ENCODE measurements around the gene SEPTIN2.
"Not testable (repeated sequence)": the region's sequence is repeated elsewhere in the genome, so short reads cannot be mapped to it uniquely, and the experiment has no call there.

Gene SEPTIN2

DNA sequence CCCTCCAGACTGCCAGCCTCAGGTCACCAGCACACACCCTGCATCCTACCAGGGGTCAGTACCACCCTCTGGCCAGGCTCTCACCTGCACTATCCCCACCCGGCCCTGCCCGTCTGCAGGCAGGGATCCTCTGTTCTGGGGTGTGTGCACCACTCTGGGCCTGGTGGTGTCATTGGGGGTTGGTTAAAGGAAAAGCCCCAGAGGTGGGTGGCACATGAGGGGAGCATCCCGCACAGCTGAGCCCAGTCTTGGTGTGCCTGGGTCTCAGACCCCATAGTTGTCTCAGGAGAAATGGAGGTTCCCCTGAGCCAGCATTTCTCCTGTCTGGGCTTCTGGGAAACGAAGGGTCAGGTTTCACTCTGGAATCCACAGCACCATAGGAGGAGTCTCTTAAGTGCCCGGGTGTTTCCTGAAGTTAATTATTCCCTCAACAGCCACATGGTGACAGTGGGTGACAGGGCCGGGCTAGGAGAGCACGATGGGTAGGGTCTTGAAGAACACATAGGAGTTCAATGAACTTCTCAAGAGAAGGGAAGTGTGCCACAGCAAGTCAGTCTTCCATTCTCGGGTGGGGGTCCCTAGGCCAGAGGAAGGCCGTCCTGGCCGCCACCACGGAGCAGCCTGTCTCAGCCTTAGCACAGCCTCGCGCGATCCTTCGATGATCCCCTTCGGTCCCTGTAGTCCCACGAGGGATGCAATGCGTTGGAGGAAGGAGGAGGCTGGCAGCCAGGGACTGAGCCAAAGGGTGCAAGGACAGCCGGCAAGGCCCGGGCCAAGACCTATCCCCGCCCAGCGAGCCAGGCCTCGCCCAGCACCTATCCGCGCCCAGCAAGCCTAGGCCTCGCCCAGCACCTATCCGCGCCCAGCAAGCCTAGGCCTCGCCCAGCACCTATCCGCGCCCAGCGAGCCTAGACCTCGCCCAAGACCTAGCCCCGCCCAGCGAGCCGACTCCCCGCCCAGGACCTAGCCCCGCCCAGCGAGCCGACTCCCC is 39.2 kb downstream of the SEPTIN2 start:
- DNase-seq, result peak; percentile 80

DNA sequence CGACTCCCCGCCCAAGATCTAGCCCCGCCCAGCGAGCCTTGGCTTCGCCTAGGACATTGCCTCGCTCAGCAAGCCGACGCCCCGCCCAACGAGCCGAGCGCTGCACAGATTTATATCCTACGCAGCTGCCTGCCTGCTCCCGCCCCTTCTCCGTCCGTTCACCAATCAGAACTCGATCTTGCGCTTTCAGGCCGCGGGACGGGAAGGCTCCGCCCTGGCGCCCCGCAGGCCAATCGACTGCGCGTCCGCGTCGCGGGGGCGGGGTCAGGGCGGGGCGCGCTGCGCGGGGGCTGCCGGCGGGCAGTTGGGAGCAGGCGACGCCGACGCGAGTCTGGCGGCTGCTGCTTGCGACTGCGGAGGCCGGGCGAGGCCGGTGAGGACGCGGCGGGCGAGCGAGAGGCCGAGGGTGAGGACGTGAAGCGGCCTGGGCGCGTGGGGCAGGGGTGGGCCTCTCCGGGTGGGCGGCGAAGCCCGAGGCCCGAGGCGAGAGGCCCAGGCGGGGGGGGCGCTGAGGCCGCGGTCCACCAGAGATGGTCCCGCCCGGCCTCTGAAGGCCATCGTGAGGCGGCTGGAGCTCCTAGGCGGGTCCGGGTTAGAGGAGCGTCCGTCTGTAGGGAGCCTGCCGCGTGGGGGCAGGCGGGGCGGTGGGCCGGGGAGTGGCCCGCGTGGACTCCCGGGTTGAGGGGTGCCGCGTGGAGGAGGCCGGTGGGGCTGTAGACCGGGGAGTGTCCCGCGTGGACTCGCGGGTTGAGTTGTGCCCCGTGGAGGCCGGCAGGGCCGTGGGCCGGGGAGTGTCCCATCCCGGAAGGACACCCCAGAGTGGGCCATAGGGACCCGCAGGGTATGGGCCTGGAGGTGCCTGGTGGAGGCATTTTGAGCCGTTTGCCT is 40.5 kb downstream of the SEPTIN2 start, which contains the start of gene FARP2:
TSS of gene FARP2 (plus strand) at position 303 of the 888 bp plus-strand sequence. CDS start 16,823 bp downstream, outside the sequence.
- DNase-seq, result peak; percentile 98

DNA sequence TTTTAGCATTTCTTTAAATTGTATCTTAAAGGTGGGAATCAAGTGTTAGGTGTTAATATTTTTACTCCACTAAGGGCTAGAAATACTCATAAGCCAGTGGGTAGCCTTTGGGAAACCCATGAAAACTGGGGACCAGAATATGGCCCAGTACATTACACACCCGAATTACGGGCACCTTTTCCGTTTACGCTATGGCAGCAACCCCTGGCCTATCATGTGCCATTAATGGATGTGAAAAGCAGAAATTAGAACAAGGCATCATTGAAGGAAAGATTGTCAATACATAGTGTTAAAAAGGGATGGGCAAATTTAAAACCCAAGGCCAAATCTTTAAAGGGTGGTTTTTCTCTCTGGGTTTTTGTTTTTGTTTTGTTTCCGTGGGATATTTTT is 41.1 kb downstream of the SEPTIN2 start:
- DNase-seq, result no peak

DNA sequence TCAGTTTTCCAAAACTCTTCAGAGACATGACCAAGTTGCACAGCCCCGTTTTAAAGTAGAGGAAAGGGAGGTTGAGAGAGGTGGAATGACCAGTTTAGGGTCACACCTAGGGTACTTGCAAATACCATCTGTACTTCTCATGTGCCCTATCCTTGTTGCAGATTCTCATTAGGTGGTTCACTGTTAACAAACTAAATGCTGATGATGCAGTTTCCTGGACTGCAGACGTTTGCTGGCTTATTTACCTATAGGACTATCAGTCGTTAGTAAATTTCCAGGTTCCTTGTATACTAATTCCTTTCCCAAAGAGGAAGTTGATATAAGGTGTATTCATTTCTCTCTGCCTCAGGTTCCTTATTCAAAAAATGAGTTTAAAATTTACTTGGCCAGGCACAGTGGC is 41.8 kb downstream of the SEPTIN2 start:
- no peak for DNase-seq

DNA sequence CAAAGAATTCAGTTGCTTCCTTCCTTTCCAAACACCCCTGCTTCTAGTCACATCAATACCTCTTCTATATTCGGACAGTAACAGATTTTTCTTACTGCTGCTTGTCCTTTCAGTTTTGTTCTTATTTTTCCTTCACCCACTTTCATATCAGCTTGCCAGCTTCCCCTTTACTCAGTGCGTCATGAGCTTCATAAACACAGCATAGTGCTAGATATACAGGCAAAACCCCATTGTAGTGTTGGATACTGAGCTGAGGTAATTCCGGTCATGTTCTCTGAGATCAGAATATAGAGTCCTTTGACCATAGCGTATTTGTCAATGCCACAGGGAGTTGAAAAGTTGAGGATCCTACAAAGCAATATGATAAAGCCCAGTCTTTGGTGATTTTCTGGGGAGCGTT is 42.7 kb downstream of the SEPTIN2 start:
- DNase-seq, result peak; percentile 53

DNA sequence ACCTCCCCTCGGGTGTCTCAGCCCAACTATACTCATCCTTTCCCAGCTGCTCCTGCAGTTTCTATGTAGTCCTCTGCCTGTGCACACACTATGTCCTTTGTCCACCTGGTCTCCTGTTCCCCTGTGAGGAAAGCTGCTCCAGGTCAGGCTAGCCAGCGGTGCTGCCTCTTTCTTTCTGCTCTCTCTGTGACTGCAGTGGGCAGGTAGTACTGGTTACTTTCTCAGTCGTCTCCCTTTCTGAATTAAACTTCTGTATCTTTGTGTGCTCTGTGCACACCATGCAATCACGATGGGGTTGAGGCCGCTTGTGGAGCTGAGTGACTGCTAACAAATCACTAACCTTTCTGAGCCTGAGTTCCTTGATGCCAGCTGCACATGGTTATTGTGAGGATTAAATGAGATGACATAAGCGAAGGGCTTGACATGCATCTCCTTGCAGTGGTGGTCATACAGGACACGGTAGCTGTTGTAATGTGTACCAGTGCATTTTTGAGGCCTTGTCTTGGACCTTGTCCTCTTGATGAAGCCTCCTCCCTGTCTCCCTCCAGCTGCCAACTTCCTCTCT is 43.8 kb downstream of the SEPTIN2 start:
- no peak for DNase-seq

DNA sequence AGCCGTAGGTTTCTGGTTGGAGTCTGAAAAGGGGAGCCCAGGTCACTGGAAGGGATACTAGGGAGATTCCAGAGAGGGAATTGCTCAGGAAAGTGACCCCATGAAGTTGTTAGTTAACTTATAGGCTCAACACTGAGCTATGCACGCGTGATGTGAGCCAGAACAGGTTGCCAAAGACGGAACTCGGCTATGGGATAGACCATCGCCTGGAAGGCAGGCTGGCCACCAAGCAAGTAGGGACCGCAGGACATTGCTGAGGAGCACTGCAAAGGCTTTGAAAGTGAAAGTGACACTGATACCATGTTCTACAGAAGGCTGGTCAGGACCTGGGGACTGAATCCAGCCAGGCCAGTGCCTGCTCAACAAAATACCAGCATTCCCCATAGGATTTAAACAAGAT is 47.7 kb downstream of the SEPTIN2 start:
- DNase-seq, result no peak

DNA sequence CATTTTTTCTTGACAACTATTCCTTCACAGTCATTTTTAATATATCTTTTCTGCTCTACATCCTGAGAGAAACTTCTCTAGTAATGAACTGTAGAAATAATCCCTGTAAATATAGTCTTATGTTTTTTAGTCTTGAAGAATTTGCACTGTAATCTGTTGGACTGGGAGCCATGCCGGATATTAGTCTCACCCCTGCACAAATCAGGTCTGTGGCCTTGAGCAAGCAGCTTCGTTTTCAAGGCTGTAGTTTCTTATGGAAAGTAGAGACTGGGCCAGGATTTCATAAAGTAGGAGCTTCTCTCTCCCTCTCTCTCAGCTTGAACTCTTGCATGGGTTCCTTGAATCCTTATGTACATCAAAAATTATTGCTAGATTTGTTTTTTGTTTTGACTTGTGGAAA is 49.1 kb downstream of the SEPTIN2 start:
- no peak for DNase-seq

DNA sequence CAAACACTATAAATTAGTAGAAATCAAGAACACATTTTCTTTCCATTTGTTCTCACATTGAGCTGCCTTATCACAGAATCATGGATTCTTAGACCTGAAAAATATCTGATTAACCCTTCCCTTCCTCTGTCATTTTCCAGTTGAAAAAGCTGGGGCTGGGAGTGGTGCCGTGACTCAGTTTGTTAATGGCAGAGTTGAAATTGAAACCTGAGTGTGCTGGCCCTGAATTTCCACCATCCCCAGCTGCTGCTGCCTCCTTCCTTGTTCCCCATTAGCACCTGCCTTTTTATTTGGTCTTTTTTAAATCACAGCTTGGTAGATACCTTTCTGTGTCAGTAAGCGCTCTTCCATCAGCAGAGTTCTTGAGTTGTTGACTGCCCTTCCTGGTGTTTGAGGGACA is 51.0 kb downstream of the SEPTIN2 start:
- DNase-seq, result no peak

DNA sequence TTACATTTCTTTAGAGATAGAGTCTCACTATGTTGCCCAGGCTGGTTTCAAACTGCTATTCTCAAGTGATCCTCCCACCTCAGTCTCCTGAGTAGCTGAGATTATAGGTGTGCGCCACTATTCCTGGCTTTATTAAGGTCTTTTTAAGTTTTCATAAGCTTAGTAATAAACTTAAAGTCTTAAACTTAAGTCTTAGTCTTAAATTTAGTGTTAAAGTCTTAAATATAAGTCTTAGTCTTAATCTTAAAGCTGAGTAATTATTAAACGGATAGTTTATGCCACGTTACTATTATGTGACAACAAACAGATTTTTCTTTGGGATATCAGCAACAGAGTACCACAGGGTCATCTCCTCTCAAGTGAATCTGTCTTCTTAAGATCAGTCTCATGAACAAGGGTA is 52.9 kb downstream of the SEPTIN2 start:
- no peak for DNase-seq

DNA sequence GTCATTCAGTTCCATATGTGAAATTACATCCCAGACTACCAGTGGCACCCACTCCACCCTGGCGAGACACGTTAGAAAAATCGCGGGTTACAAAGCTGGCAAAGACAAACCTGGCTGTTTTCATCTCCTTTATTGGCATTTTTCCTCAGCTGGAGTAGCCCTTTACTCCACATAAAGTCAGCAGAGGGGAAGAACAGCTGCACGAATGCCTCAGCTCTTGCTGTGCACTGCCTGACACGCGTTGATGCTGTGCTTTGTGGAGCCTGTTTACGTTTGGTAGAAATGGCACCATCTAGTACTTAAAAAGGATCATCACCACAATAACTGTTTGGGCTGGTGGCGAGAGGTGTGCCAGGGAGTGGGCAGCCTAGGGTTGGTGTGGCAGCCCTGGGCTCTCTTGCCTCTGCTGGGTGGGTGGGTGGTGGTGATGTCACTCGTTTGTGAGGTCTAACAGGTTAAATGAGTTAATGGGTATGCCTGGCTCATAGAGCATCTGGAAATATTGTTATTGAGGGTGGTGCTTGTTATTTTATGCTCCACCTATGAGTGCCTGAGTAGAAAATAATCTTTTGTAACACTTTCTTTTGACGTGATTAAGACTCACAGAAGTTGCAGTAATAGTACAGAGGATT is 56.8 kb downstream of the SEPTIN2 start:
- no peak for DNase-seq

DNA sequence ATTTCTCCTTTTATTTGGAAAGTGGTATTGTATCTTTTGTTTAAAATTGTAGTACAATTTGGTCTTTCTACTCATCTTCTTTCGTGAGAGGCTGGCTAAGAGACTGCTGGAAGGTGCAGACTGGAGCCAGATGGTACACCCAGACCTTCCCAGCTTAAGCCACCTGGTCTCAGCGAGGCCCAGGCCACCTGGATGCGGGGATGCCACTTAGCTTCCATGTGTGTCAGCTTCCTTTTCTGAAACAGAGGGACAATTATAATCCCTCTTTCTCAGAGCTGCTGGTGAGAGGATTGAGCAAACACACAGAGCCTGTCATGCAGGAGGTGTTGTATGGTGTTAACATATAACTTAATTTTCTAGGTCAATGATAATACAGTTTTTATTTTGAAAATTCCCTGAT is 57.7 kb downstream of the SEPTIN2 start:
- DNase-seq, result no peak

DNA sequence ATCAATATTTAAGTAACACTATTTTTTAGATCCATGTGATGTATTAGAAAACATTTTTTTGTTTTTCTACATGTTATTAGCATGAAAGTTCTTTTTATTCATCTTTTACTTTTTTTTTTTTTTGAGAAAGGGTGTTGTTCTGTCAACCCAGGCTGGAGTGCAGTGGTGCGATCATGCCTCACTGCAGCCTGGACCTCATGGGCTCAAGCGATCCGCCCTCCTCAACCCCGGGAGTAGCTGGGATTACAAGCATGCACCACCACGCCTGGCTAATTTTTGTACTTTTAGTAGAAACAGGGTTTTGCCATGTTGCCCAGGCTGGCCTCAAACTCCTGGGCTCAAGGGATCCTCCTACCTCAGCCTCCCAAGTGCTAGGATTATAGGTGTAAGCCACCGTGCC is 58.2 kb downstream of the SEPTIN2 start:
- not testable (repeated sequence) for DNase-seq

DNA sequence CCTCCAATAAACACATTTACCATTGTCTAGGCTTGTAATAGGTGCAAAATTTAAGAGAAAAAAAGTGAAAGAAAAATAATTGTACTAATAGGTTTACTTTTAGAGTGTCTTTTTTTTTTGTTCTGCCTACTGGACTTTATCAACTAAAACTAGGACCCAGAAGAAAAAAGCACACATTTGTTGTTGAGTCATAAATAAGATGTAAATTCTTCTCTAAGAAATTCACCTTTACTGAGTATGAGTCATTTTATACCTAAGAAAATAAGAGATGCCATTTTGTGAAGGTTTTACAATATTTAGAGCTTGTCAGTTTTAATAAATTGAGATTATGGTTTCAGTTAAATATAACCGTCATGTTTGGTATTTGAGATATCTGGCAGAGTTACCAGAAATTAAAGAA is 59.6 kb downstream of the SEPTIN2 start:
- no peak for DNase-seq

DNA sequence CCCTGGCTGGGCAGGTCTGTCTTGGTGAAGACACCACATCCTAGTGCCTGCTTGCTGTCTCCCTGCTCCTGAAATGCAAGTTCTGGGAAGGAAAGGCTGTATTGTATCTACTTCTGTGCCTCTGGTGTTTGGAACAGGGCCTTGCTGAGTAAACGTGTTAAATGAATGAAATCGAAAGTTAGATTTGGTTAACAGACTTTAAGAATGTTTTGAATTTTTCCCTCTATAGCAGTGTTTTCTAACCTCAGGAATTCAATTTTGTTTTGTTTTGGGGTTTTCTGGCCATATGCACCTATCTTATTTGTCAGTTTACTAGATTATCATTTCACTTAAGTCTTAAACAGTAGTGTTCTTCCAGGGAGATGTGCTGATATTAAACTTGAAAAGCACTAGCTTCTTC is 61.1 kb downstream of the SEPTIN2 start:
- no peak for DNase-seq

DNA sequence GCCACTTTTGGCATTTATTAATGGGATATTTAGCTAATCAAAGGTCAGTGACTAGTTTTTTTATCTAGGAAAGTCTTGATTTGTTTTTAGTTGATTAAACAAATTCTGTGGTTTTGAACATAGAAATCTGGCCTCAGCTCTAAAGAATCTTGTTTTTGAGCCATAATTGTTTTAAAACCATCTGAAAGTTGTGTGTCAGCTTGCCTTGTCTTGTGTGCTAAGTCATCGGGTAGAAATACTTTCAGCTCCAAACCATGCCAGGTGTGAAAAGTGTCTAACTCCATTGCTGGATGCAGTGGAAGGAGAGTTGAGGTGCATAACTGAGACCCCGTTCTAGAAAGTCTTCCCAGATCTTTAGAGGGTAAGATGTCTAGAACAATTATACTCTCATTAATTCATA is 63.1 kb downstream of the SEPTIN2 start:
- DNase-seq, result no peak

DNA sequence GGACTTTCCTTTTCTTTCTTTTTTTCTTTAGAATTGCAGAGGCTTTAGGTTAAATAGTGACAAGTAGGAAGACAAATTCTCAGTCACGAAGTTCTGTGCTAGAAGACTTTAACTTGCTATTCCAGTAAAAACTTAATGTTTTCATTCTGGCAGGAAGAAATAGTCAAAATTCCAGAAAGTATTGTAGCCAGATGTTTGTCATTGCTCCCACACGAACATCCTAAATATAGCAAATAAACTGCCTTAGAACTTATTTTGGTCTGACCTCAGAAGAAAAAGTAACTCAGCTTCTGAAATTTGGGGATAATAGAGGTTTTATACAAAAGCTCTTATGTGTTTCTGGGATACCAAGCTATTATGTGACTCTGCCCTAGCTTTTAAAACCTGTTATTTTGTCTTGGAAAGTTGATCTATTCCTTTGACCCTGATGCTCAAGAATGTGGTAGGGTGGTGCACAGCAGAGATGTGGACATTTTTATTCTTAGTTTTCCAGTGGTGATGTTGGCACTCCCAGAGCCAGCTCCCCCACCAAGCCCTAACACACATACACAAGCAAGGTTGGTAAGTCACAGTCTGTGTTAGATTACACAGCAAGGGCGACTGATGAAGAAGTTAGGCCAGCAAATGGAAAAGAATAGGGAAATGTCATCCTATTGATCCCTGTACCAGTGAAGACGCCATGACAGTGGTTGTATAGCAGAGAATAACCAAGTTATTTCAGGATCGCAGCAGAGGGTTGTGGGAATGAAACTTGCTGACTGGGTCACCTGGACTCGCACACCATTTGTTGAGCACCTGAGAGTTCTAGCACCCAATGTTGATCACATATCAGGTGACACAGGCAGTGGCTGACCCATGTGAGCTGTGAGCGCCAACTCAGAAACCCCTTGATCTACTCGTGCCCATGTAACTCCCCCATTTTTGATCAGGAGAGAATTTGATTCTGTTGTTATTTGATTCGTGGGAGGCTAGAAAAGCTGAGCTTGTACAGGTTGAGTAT is 64.1 kb downstream of the SEPTIN2 start:
- DNase-seq, result no peak

DNA sequence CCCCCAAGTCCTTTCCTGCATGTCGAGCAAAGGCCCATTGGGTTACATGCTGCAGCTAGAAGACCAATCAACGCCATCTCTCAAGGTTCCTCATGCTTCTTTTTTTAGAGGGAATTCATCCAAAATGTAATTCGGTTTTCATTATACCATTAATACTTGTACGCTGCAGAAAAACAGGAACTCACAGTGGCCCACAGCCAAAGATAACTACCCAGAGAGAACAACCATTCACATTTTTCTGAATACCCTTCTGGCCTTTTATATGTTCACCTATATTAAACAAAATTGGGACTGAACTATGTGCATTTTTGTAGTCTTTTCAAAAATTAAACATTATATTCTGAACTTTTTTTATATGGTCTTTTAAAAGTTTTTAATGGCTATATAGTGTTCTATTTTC is 66.1 kb downstream of the SEPTIN2 start:
- DNase-seq, result no peak

DNA sequence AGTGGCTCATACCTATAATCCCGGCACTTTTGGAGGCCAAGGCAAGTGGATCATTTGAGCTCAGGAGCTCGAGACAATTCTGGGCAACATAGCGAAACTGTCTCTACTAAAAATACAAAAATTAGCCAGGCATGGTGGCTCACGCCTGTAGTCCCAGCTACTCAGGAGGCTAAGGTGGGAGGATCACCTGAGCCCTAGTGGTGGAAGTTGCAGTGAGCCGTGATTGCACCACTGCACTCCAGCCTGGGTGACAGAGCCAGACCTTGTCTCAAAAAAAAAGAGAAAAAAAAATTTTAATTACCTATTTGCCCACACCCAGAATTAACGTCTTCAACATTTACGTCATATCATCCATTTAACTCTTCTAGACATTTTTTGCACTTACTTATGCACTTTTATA is 69.7 kb downstream of the SEPTIN2 start:
- not testable (repeated sequence) for DNase-seq

DNA sequence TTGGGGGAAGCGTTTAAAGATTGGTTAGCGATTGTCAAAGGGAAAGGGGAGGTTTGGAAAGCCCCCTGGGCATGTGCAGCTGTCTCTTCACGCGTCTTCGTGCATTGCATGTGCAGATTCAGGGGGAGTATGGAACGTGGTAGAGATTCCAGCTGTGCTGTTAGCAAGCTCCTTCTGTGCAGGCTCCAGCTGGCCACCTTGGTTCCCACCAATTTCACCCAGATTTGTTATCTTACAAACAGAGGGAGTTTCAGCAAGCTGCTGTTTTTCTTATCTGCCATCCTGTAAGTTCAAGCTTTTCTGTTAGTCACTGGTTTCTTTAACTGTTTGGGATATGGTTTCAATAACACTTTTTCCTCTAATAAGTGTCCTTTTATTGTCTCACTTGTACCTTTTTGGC is 70.8 kb downstream of the SEPTIN2 start:
- no peak for DNase-seq

DNA sequence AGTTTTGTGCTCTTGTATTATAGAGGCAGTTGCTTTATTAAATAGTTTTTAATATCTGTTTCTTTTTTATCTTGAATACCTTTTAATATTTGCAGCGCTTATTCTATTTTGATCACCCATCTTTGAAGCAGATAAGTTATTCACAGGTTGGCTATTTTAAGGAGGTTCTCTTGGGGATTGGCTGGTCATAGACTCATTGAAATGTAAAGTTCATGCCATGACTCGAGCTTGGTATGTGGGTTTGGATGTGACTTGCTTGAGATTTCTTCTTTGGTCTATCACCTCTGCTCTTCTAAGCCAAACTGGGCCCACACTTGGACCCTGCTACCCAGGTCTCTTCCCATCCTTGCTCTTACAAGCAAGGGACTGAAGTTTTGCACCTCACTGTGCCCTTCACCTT is 74.0 kb downstream of the SEPTIN2 start:
- no peak for DNase-seq
